Stimulated activated CD8-positive, alpha-beta memory T cell treated with anti-CD3 and anti-CD28 coated beads, Interleukin-4, amount 100 ng/mL, for 48 hours (primary cell): ENCODE results near the gene PRSS36.
A peak's percentile ranks its signal among the peaks of the same experiment; 100 is the strongest.
"Not testable (repeated sequence)": the region's sequence is repeated elsewhere in the genome, so short reads cannot be mapped to it uniquely, and the experiment has no call there.

Experiments
- DNase-seq: peaks from one replicate; pipeline ENCODE4 v3.0.0-alpha.2; 2020

The PRSS36 gene

DNA sequence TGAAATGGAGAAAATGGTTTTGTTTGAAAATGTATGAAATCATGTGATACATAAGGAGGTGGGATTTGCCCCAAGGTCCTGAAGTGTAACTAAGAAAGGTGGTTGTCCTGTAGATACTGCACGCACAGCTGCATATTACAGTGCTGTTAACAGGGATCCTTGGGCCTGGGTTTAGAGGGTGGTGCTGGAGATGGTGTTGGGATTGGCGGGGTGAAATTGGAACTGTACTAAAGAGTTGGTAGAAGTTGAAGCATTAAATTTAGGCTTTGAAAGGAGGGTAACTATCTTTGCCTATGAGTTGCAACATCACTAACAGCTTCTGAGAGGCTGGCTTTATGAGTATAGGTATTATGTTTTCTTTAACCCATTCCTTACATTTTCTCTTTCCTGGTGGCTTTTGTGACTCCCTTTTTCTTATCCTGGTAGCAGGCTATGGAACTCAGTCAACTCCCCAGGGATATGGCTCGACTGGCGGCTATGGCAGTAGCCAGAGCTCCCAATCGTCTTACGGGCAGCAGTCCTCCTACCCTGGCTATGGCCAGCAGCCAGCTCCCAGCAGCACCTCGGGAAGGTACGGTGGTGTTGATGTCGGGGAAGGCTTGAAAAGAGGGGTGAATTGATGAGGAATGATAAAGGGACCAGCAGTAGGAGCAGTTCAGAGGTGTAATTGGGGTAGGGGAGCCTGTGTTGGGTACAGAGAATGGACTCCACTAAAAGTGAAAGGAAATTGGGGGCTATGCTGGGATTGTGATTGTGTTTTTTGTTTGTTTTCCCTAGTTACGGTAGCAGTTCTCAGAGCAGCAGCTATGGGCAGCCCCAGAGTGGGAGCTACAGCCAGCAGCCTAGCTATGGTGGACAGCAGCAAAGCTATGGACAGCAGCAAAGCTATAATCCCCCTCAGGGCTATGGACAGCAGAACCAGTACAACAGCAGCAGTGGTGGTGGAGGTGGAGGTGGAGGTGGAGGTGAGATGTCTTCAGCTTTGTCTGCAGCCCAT, 33.9 kb upstream of the PRSS36 start:
- no peak for DNase-seq

DNA sequence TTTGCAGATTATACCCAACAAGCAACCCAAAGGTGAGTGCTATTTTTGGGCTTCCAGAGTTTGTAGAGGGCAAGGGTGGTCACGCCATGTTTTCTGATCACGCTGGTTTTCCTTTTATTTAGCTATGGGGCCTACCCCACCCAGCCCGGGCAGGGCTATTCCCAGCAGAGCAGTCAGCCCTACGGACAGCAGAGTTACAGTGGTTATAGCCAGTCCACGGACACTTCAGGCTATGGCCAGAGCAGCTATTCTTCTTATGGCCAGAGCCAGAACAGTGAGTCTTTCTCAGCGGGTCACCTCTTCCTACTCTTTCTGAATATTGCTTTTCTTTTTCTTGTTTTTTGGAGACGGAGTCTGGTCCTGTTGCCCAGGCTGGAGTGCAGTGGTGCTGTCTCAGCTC, 32.5 kb upstream of the PRSS36 start:
- DNase-seq = no peak

DNA sequence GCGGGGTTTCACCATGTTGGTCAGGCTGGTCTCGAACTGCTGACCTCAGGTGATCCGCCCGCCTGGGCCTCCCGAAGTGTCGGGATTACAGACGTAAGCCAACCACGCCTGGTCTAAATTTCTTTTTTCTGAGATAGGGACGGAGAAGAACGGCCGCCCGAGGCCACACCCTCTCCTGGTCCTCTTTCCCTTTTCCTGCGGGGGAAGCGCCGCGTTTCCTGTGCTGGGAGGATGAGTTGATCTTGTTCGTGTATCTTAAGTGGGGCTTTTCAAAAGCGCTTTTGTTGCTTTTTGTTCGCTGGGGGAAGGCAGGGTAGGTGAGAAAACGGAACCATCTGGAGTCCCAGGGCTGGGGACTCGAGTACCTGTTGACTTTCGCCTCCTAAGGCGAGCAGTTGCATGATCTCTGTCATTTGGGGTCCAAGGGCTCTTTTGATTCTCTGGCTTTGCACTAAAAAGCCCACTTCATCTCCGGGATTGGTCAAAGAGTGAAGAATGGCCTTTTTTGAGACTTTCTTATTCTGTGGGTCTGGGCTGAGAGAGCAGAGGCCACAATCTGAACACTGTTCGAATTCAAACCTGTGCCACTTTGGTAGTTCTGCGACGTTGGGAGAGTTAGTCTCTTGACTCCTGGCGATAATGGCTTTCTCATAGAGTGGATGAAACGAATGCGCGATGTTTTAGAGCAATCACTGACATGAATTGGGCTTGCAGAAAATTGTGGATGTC, 31.4 kb upstream of the PRSS36 start:
- DNase-seq = peak; percentile 62

GRCh38 chr16:31179747-31180459, 30.0 kb upstream of the PRSS36 start, which contains the start of gene FUS:
Gene FUS (plus strand): TSS chr16:31180139. CDS start chr16:31180215, 76 bp downstream.
- peak; percentile 94 for DNase-seq

GRCh38 chr16:31179219-31179746, 29.4 kb upstream of the PRSS36 start:
- no peak for DNase-seq

DNA sequence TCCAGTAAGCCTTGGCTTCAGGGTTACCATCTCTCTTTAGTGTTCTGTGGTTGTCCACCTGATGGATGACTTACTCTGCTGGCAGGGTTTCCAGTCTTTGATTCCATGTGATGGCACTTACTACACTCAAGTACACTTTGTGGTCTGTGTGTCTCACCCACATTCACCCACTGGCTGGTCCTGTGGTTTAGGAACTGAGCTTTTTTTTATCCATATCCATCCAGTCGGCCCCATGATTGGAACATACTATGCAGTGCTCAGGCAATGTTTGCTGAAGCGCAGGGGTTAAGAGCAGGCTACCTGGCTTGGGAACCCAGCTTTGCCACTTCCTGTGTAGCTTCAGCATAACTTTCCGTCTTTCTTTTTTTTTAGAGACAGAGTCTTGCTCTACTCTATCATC, 27.3 kb upstream of the PRSS36 start:
- peak; percentile 66 for DNase-seq

GRCh38 chr16:31170048-31170447, 20.2 kb upstream of the PRSS36 start:
- DNase-seq = not testable (repeated sequence)

DNA sequence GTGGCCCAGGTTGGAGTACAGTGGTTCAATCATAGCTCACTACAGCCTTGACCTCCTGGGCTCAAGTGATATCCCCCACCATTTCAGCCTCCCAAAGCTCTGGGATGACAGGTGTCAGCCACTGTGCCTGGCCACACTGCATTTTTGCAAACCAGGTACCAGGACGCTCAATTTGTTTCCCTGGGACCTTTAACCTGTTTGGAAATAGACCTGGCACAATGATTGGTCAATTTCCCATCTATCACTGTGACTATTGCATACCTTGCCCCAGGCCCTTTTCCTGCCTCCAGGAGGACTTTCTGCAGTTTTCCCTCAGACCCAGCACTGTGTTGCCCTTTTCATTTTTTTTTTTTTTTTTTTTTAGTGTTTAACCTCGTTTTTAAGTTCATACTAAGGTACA, 19.0 kb upstream of the PRSS36 start:
- no peak for DNase-seq

GRCh38 chr16:31167315-31167714, 17.4 kb upstream of the PRSS36 start:
- DNase-seq = no peak

GRCh38 chr16:31157136-31157535, 7.3 kb upstream of the PRSS36 start:
- DNase-seq = no peak

DNA sequence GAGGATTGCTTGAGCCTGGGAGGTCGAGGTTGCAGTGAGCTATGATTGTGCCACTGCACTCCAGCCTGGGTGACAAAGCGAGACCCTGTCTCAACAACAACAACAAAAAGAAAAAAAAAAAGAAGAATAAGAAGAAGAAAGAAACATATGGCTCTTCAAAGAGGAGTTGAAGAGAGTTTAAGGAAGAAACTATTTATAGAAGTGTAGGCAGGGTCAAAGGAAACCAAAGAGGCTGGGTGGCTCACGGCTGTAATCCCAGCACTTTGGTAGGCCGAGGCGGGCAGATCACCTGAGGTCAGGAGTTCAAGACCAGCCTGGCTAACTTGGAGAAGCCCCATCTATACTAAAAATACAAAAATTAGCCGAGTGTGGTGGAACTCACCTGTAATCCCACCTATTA, 1.1 kb upstream of the PRSS36 start:
- not testable (repeated sequence) for DNase-seq

- DNase-seq = no peak
Observed at GRCh38 chr16:31149332-31149731, 534 bp downstream of the PRSS36 start.

DNA sequence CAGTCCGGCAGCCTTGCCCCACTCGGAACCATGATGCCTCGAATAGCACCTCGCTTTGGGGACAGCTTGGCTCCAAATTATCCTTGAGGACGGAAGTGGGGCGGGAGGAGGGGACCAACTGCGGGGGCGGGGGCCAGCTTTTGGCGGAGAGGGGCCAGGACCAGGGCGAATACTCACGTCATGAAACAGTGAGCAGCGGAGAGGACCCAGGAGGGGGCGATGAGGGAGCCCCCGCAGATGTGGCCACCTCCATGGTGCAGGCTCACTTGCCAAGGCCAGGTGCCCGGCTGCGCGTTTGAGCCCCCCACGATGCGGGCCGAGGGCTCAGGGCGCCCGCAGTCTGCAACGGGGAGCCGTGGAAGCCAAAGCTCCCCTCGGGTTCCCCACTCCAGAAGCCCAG, 970 bp downstream of the PRSS36 start:
- DNase-seq = no peak

- no peak for DNase-seq
Observed at GRCh38 chr16:31148281-31148728, 1.6 kb downstream of the PRSS36 start.

- no peak for DNase-seq
Observed at GRCh38 chr16:31147574-31147973, 2.3 kb downstream of the PRSS36 start.

DNA sequence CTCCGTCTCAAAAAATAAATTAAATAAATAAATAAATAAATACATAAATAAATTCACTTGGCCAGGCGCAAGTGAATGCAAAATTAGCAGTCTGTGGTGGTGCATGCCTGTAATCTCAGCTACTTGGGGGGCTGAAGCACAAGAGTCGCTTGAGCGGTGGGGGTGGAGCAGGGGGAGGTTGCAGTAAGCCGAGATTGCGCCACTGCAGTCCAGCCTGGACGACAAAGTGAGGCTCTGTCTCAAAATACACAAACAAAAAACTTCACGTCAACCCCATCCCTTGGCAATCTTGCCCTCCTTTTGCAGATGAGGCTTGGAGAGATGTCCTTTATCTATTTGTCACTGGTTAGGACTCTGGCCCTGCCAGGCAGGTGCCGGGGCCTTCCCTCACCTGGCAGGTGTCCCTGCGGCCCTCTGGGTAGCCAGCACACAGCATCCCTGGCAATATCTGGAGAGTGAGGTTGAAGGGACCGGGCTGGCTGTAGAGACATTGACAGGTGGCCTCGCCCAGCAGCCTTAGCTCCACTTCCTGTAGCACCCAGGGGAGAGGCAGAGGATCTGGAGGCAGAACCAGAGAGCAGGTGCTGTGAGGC, 4.4 kb downstream of the PRSS36 start:
- no peak for DNase-seq

DNA sequence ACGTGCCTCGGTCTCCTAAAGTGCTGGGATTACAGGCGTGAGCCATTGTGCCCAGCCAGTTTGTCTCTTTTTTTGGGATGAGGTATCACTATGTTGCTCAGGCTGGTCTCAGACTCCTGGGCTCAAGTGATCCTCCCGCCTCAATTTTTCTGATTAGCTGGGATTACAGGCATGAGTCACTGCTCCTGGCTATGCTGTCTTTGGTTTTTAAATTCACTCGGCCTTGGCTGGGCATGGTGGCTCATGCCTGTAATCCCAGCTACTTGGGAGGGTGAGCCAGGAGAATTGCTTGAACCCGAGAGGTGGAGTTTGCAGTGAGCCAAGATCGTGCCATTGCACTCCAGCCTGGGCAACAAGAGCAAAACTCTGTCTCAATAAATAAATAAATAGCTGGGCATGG, 5.4 kb downstream of the PRSS36 start:
- not testable (repeated sequence) for DNase-seq

GRCh38 chr16:31143694-31144148, 6.1 kb downstream of the PRSS36 start:
- no peak for DNase-seq

DNA sequence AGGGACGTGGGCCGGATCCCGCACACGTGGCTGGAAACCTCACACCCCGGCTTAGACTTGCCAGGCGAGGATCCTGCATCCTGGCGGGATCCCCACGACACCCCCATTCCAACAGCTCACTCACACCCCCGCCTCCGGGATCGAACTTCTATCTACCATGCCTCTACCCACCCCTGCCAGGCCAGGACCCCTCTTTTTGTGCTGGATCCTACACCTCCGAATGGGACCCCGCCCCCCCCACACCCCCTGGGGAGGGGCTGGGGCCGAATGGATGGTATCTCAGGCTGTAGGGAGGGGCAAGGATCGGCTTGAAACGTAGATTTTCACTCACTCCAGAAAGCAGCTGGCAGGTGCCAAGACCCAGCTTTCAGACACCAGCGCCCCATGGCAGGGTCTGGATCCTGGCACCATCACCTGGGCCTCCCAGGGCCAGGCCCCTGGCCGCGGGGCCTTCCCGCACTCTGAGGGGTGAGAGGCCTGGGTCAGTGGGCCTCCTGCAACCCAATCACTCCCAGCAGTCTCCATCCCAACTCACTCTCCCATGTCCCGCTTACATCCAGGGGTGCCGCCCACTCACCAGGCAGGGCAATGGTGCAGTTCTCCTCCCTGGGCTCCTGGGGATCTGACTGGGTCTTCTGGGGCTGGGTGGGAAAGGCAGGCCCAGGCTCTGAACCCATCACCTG, 6.7 kb downstream of the PRSS36 start:
- DNase-seq = no peak

DNA sequence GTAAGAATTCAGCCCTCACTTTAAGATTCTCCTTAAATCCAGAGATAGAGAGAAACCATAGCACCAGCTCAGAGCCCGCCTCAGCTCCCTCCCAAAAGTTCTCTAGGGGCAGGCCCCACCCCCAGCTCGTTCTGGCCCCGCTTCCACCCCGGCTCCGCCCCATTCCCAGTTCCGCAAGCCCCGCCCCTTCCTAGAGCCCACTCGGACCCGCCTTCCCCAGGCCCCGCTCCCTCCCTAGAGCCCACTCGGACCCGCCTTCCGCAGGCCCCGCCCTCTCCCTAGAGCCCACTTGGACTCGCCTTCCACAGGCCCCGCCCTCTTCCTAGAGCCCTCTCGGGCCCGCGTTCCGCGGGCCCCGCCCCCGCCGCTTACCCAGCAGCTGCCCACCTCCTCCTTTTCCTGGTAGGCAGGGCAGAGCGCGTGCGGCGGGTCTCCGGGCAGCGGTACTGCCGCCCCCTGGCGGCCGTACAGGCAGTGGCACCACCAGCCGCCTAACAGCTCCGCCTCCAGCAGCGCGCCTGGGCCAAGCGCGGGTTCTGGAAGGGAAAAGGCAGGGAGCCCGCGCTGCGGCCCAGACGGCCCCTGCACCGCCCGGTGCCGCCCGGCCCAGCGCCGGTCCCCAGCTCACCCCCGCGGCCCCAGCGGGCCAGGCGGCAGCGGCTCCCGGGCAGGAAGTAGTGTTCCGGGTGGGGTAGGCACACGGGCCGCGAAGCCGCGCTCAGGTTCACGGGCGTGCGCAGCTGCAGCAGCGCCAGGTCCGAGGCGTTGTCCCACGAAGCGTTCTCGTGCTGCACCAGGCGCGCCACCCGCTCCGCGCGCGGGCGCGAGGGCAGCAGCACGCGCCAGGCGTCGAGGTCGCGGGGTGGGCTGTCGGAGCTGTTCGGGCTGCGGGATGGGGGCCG, 7.5 kb downstream of the PRSS36 start:
- DNase-seq = peak; percentile 100
